H9 (cell line): ENCODE data around the gene TMEM63C. TPM values are rescaled to one million over a fixed set of nuclear protein-coding genes. Genes with fewer than 3 reads are reported as not detected.

Source experiments
- DNase-seq: peaks from one replicate; pipeline ENCODE4 v3.0.0-alpha.2; 2017
- H2AFZ ChIP-seq: one replicate; pipeline ENCODE4 v1.6.1; 2013; ENCODE audit warnings: mild to moderate bottlenecking, low read length, control low read depth, moderate library complexity
- H2AK5ac ChIP-seq: 2 replicates; pipeline ENCODE4 v1.6.1; 2013; ENCODE audit warnings: low read length, control low read depth, mixed read lengths; ENCODE audit not compliant: insufficient read length
- H2BK120ac ChIP-seq: one replicate; pipeline ENCODE4 v1.6.1; 2013; ENCODE audit warnings: low read depth, mild to moderate bottlenecking, low read length, control low read depth, inconsistent platforms; ENCODE audit not compliant: poor library complexity, severe bottlenecking
- H2BK12ac ChIP-seq: 2 replicates; pipeline ENCODE4 v1.6.1; 2013; ENCODE audit warnings: low read length, control low read depth, mixed read lengths, low read depth; ENCODE audit not compliant: insufficient read length
- H2BK15ac ChIP-seq: 2 replicates; pipeline ENCODE4 v1.6.1; 2013; ENCODE audit warnings: low read depth, low read length, control low read depth
- H2BK20ac ChIP-seq: one replicate; pipeline ENCODE4 v1.6.1; 2013; ENCODE audit warnings: low read depth, mild to moderate bottlenecking, low read length, control low read depth, inconsistent platforms; ENCODE audit not compliant: poor library complexity, severe bottlenecking
- H2BK5ac ChIP-seq: 2 replicates; pipeline ENCODE4 v1.6.1; 2013; ENCODE audit warnings: low read length, control low read depth, mixed read lengths; ENCODE audit not compliant: insufficient read length
- H3K14ac ChIP-seq: 2 replicates; pipeline ENCODE4 v1.6.1; 2013; ENCODE audit warnings: low read length, control low read depth; ENCODE audit not compliant: insufficient read depth
- H3K18ac ChIP-seq: 2 replicates; pipeline ENCODE4 v1.6.1; 2013; ENCODE audit warnings: low read depth, mild to moderate bottlenecking, mixed read lengths, low read length, control low read depth; ENCODE audit not compliant: insufficient read length
- H3K23ac ChIP-seq: 2 replicates; pipeline ENCODE4 v1.6.1; 2013; ENCODE audit warnings: low read length, control low read depth, mixed read lengths, low read depth; ENCODE audit not compliant: insufficient read length
- H3K23me2 ChIP-seq: 2 replicates; pipeline ENCODE4 v1.6.1; 2013; ENCODE audit warnings: low read depth, mild to moderate bottlenecking, mixed read lengths, low read length, control low read depth; ENCODE audit not compliant: insufficient read length, poor library complexity, severe bottlenecking
- H3K27ac ChIP-seq: 2 replicates; pipeline ENCODE4 v1.5.1; 2013; ENCODE audit warnings: low read length, control low read depth, mixed read lengths, low read depth; ENCODE audit not compliant: insufficient read length
- H3K27me3 ChIP-seq: 2 replicates; pipeline ENCODE4 v1.6.1; 2013; ENCODE audit warnings: low read length, control low read depth, inconsistent platforms; ENCODE audit not compliant: insufficient read depth
- H3K4ac ChIP-seq: 2 replicates; pipeline ENCODE4 v1.6.1; 2013; ENCODE audit warnings: low read depth, mild to moderate bottlenecking, control low read depth, inconsistent platforms, low read length, moderate library complexity
- H3K4me1 ChIP-seq: 2 replicates; pipeline ENCODE4 v1.6.1; 2013; ENCODE audit warnings: low read length, control low read depth, inconsistent platforms; ENCODE audit not compliant: insufficient read depth
- H3K4me2 ChIP-seq: 2 replicates; pipeline ENCODE4 v1.6.1; 2013; ENCODE audit warnings: low read length, control low read depth, mixed read lengths; ENCODE audit not compliant: insufficient read length, insufficient read depth
- H3K56ac ChIP-seq: 2 replicates; pipeline ENCODE4 v1.6.1; 2013; ENCODE audit warnings: low read depth, mild to moderate bottlenecking, mixed read lengths, low read length, control low read depth; ENCODE audit not compliant: insufficient read length
- H3K79me1 ChIP-seq: 2 replicates; pipeline ENCODE4 v1.6.1; 2013; ENCODE audit warnings: low read depth, mild to moderate bottlenecking, moderate library complexity, low read length, control low read depth, inconsistent platforms; ENCODE audit not compliant: insufficient read depth, poor library complexity, severe bottlenecking
- H3K79me2 ChIP-seq: 2 replicates; pipeline ENCODE4 v1.6.1; 2013; ENCODE audit warnings: low read length, control low read depth, inconsistent platforms; ENCODE audit not compliant: insufficient read depth
- H3K9ac ChIP-seq: 2 replicates; pipeline ENCODE4 v1.6.1; 2013; ENCODE audit warnings: low read length, control low read depth, mixed read lengths; ENCODE audit not compliant: insufficient read length; ENCODE audit errors: extremely low read depth
- H3K9me3 ChIP-seq: one replicate; pipeline ENCODE4 v1.6.1; 2013; ENCODE audit warnings: low read depth, low read length, inconsistent platforms; ENCODE audit not compliant: control insufficient read depth
- H3T11ph ChIP-seq: one replicate; pipeline ENCODE4 v1.6.1; 2013; ENCODE audit warnings: mild to moderate bottlenecking, low read length, control low read depth, inconsistent platforms
- H4K20me1 ChIP-seq: one replicate; pipeline ENCODE4 v1.6.1; 2013; ENCODE audit not compliant: control insufficient read depth, insufficient read length, insufficient read depth
- H4K5ac ChIP-seq: 2 replicates; pipeline ENCODE4 v1.6.1; 2013; ENCODE audit warnings: low read depth, mild to moderate bottlenecking, mixed read lengths, low read length, control low read depth; ENCODE audit not compliant: insufficient read length
- H4K8ac ChIP-seq: replicated peaks from 2 replicates; pipeline ENCODE4 v1.6.1; 2013; ENCODE audit warnings: low read length, control low read depth, mixed read lengths, low read depth; ENCODE audit not compliant: insufficient read length
- H4K91ac ChIP-seq: 2 replicates; pipeline ENCODE4 v1.6.1; 2013; ENCODE audit warnings: low read depth, mild to moderate bottlenecking, moderate library complexity, mixed read lengths, low read length, control low read depth; ENCODE audit not compliant: insufficient read length
- H3K27ac Mint-ChIP-seq, 3 experiments: 2 replicates in 2 of 3; 3 replicates in 1 of 3; pipeline ENCODE4 v1.8.0; 2020 to 2021; ENCODE audit warnings: mixed read lengths in 3 of 3, mild to moderate bottlenecking in 1 of 3, moderate library complexity in 1 of 3
- H3K27me3 Mint-ChIP-seq: 2 replicates; pipeline ENCODE4 v1.8.0; 2021; ENCODE audit warnings: low read depth, mild to moderate bottlenecking, moderate library complexity, mixed read lengths
- H3K36me3 Mint-ChIP-seq, 3 experiments: 2 replicates in 2 of 3; 3 replicates in 1 of 3; pipeline ENCODE4 v1.8.0; 2020 to 2021; ENCODE audit warnings: low read depth in 3 of 3, mixed read lengths in 3 of 3; ENCODE audit not compliant: insufficient read depth in 1 of 3
- H3K4me1 Mint-ChIP-seq, 2 experiments: 2 replicates each; pipeline ENCODE4 v1.8.0; 2020; ENCODE audit warnings: mixed read lengths in 2 of 2
- H3K4me3 Mint-ChIP-seq, 2 experiments: 2 replicates in 1 of 2; 3 replicates in 1 of 2; pipeline ENCODE4 v1.8.0; 2020 to 2021; ENCODE audit warnings: mild to moderate bottlenecking in 2 of 2, mixed read lengths in 2 of 2, moderate library complexity in 1 of 2
- H3K9me3 Mint-ChIP-seq, 2 experiments: 2 replicates in 1 of 2; 3 replicates in 1 of 2; pipeline ENCODE4 v1.8.0; 2020; ENCODE audit warnings: mild to moderate bottlenecking in 2 of 2, mixed read lengths in 2 of 2, moderate library complexity in 1 of 2
- WGBS: extraction: QIAGEN DNeasy Blood & Tissue Kit; methylation state at CpG from one replicate; pipeline ENCODE4 v1.1.7; 2013; ENCODE audit warnings: missing lambda C conversion rate, low lambda C conversion rate, mixed read lengths; ENCODE audit not compliant: insufficient read length; ENCODE audit errors: extremely low coverage; 5-methylcytosine and 5-hydroxymethylcytosine counted together
- total RNA-seq: library from RNA; stranded (reverse); gene quantifications from 2 replicates; pipeline ENCODE4 v1.2.1, GENCODE V29; 2021
- TF ChIP-seq, protein P1 (sequence below): fragments of 200-600 bp; sonication (generic); conservative IDR thresholded peaks from 3 replicates; pipeline ENCODE4 v1.8.0; 2021; ENCODE audit warnings: antibody characterized with exemption, mild to moderate bottlenecking

Gene TMEM63C
- total RNA-seq, 1 experiment from 2014 or later, result 2.2 TPM

DNA sequence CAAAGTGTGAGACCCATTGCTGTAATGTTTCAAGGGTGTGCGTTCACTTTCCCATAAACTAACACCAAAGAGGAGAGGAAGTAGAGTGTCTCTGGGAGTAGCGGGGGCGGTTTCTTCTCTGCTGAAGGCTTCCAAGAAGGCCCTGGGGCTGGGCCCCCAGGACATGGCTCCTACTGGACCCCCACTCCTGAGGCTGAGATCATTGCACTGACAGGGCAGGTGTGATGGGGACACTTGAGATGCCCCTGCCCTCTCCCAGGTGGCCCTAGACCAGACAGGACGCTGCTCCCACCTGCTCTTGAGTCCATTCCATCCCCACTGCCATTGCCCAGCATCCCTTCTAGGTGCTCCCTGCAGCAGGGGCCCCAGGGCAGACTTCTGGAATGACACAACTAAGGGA is 20.1 kb downstream of the TMEM63C start:
- Histone ChIP-seq H3K27ac (no peak overlapping the region), H2AK5ac (no peak overlapping the region), H3K23ac (no peak overlapping the region), H3K9me3 (no peaks in the 10 kb centered on the region), H3K18ac (no peak overlapping the region), H4K20me1 (no peaks in the 10 kb centered on the region), H2BK120ac (no peak overlapping the region), H2AFZ (no peak overlapping the region), H3K4me2 (no peak overlapping the region), H3K79me1 (no peaks in the 10 kb centered on the region), H3K27me3 (no peaks in the 10 kb centered on the region), H3K56ac (no peak overlapping the region), H2BK5ac (no peak overlapping the region), H3K4me1 (peaks cover 5% of the 10 kb centered on the region; the same call in 1 of the 2 replicates), H4K91ac (no peak overlapping the region), H3K9ac (no peak overlapping the region), H2BK15ac (no peak overlapping the region), H4K5ac (no peak overlapping the region), H3K23me2 (no peaks in the 10 kb centered on the region), H2BK12ac (no peak overlapping the region), H4K8ac (no peak overlapping the region), H3K4ac (no peak overlapping the region), H2BK20ac (no peak overlapping the region), H3K79me2 (no peaks in the 10 kb centered on the region), H3K14ac (no peak overlapping the region; the same call in 1 of the 2 replicates), H3T11ph (no peak overlapping the region)
- no peaks in the 10 kb centered on the region; a peak in 1 of 5 replicates for H3K9me3 Mint-ChIP-seq
- H3K4me1 Mint-ChIP-seq, result peaks cover 19 to 26% of the 10 kb centered on the region in 2 experiments
- no peaks in the 10 kb centered on the region for H3K36me3 Mint-ChIP-seq
- H3K4me3 Mint-ChIP-seq, result no peak overlapping the region
- TF ChIP-seq, protein P1, sequence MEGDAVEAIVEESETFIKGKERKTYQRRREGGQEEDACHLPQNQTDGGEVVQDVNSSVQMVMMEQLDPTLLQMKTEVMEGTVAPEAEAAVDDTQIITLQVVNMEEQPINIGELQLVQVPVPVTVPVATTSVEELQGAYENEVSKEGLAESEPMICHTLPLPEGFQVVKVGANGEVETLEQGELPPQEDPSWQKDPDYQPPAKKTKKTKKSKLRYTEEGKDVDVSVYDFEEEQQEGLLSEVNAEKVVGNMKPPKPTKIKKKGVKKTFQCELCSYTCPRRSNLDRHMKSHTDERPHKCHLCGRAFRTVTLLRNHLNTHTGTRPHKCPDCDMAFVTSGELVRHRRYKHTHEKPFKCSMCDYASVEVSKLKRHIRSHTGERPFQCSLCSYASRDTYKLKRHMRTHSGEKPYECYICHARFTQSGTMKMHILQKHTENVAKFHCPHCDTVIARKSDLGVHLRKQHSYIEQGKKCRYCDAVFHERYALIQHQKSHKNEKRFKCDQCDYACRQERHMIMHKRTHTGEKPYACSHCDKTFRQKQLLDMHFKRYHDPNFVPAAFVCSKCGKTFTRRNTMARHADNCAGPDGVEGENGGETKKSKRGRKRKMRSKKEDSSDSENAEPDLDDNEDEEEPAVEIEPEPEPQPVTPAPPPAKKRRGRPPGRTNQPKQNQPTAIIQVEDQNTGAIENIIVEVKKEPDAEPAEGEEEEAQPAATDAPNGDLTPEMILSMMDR, result no peak
- WGBS, result no CpG with 5 or more reads among the region's 4 CpGs
- no peak for DNase-seq
- no peak overlapping the region for H3K27ac Mint-ChIP-seq
- H3K27me3 Mint-ChIP-seq, result peaks cover 3% of the 10 kb centered on the region
